HEK293T (cell line): Measurements from ENCODE around the gene CCNG2.

ENCODE experiments used
- ELF4 ChIP-seq: fragments of 450-650 bp; IDR thresholded peaks from 2 replicates; pipeline ENCODE4 v1.6.1; 2017; ENCODE audit warnings: antibody characterized with exemption
- FOXA1 ChIP-seq: fragments of 450-650 bp; IDR thresholded peaks from 2 replicates; pipeline ENCODE4 v1.6.1; 2016; ENCODE audit warnings: mild to moderate bottlenecking
- FOXK2 ChIP-seq: fragments of 450-650 bp; IDR thresholded peaks from 2 replicates; pipeline ENCODE4 v1.6.1; 2016; ENCODE audit warnings: mild to moderate bottlenecking
- HDGF ChIP-seq: fragments of 450-650 bp; IDR thresholded peaks from 2 replicates; pipeline ENCODE4 v1.6.1; 2017; ENCODE audit warnings: antibody characterized with exemption, borderline replicate concordance
- LEF1 ChIP-seq: fragments of 450-650 bp; IDR thresholded peaks from 2 replicates; pipeline ENCODE4 v1.6.1; 2017; ENCODE audit warnings: mild to moderate bottlenecking, borderline replicate concordance
- SUZ12 ChIP-seq: fragments of 450-650 bp; IDR thresholded peaks from 2 replicates; pipeline ENCODE4 v1.6.1; 2016; ENCODE audit warnings: mild to moderate bottlenecking
- TARDBP ChIP-seq: fragments of 450-650 bp; IDR thresholded peaks from 2 replicates; pipeline ENCODE4 v1.6.1; 2016
- ZNF384 ChIP-seq: fragments of 450-650 bp; IDR thresholded peaks from 2 replicates; pipeline ENCODE4 v1.6.1; 2016
- TF ChIP-seq, protein P1 (sequence below): fragments of 450-650 bp; IDR thresholded peaks from 2 replicates; pipeline ENCODE4 v1.6.1; 2016

DNA sequence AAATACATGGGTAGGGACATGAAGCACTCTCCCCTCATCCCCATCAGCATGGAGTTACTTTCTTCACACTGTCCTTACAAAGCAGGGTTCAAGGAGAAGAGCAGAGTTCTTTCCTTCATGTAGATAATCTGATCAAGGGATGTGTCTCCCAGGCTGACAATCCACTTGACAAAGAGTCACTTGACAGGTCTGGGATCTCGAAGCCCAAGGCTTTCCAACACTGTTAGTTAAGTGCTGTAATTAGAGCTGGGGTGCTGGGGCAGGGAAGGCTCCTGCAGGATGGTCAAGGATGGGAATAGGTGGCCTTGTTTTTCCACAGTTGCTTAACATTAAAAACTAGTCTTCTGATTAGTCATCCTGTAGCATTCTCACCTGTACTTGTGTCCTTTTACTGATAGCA is 38.0 kb downstream of the CCNG2 start:
- TF ChIP-seq HDGF (no peak), ZNF384 (no peak), FOXA1 (no peak), TARDBP (no peak), LEF1 (no peak), ELF4 (no peak), FOXK2 (no peak), SUZ12 (no peak)
- TF ChIP-seq, protein P1, sequence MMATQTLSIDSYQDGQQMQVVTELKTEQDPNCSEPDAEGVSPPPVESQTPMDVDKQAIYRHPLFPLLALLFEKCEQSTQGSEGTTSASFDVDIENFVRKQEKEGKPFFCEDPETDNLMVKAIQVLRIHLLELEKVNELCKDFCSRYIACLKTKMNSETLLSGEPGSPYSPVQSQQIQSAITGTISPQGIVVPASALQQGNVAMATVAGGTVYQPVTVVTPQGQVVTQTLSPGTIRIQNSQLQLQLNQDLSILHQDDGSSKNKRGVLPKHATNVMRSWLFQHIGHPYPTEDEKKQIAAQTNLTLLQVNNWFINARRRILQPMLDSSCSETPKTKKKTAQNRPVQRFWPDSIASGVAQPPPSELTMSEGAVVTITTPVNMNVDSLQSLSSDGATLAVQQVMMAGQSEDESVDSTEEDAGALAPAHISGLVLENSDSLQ = no peak
